Measurements from ENCODE around the gene CORO6.

- TF ChIP-seq CTCF (IDR thresholded peaks at IDR 0.05), result no peak
- TF ChIP-seq EZH2 (IDR thresholded peaks at IDR 0.05; ENCODE audit: borderline replicate concordance, insufficient read depth, low read depth, low read length, poor library complexity, severe bottlenecking), result no peak
Measured at GRCh38 chr17:29671661-29672060, 48.9 kb upstream of the CORO6 start.
